Transverse colon (tissue), 3 donors: ENCODE data around the gene PIGX.

ENCODE experiments used
- CTCF ChIP-seq, 5 experiments: fragments of 200-600 bp in 3 of 5; fragments of 450-650 bp in 2 of 5; sonication (generic) in 3 of 5; IDR thresholded peaks; 1 replicate in 2 of 5; 2 replicates in 3 of 5; pipeline ENCODE4 v1.5.1; 2016 to 2017; ENCODE audit warnings: antibody characterized with exemption in 5 of 5, inconsistent platforms in 3 of 5, mild to moderate bottlenecking in 2 of 5, moderate library complexity in 1 of 5
- EP300 ChIP-seq: sonication (generic); formaldehyde crosslinking; IDR thresholded peaks from one replicate; pipeline ENCODE4 v1.6.1; 2017; ENCODE audit warnings: antibody characterized with exemption, low read depth
- POLR2A ChIP-seq: fragments of 450-650 bp; IDR thresholded peaks from one replicate; pipeline ENCODE4 v1.6.1; 2016; ENCODE audit warnings: antibody characterized with exemption, mild to moderate bottlenecking, moderate library complexity

DNA sequence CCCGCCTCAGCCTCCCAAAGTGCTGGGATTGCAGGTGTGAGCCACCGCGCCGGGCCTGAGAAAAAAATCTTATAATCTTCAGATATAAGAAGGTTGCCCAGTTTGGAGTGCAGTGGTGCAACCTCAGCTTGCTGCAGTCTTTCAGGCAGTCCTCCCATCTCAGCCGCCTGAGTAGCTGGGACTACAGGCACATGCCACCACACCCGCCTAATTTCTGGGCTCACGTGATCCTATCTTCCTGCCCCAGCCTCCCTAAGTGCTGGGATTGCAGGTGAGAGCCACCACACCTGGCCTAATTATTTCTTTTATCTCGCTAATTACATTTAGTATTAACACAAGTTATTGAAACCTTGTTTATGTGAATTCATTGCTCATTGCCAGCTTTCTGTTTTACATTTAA is 41.0 kb downstream of the PIGX start:
- TF ChIP-seq CTCF (IDR thresholded peaks at IDR 0.05) (no peak), POLR2A (no peak), EP300 (no peak)
